GM21786 (cell line): ENCODE data around the gene POLR3H.

Experiments used
- ATAC-seq: cut with Tn5 transposase; IDR thresholded peaks from one replicate; pipeline ENCODE4 v1.9.1; 2021; ENCODE audit not compliant: unreplicated experiment

Gene POLR3H

GRCh38 chr22:41522813-41523212 lies 21.5 kb downstream of the POLR3H start:
- no peak for ATAC-seq

GRCh38 chr22:41521126-41521525 lies 23.1 kb downstream of the POLR3H start:
- no peak for ATAC-seq

GRCh38 chr22:41518048-41518347 lies 26.3 kb downstream of the POLR3H start:
- no peak for ATAC-seq

GRCh38 chr22:41517172-41518047 lies 26.9 kb downstream of the POLR3H start:
- ATAC-seq, result no peak

GRCh38 chr22:41516462-41516861 lies 27.8 kb downstream of the POLR3H start:
- ATAC-seq, result no peak

- no peak for ATAC-seq
These were observed 30.9 kb downstream of the POLR3H start for GRCh38 chr22:41513391-41513790.

- ATAC-seq, result no peak
These were observed 31.7 kb downstream of the POLR3H start for GRCh38 chr22:41512421-41513194.

GRCh38 chr22:41511521-41511968 lies 32.7 kb downstream of the POLR3H start:
- ATAC-seq, result no peak

GRCh38 chr22:41508770-41509170 lies 35.5 kb downstream of the POLR3H start:
- ATAC-seq, result no peak

- no peak for ATAC-seq
These were observed 36.8 kb downstream of the POLR3H start for GRCh38 chr22:41507330-41508063.

GRCh38 chr22:41505511-41506220 lies 38.6 kb downstream of the POLR3H start:
- ATAC-seq, result no peak

- no peak for ATAC-seq
These were observed 39.5 kb downstream of the POLR3H start for GRCh38 chr22:41504816-41505215.

GRCh38 chr22:41504397-41504796 lies 39.9 kb downstream of the POLR3H start:
- ATAC-seq, result no peak

- ATAC-seq, result no peak
These were observed 43.1 kb downstream of the POLR3H start for GRCh38 chr22:41501209-41501608.

GRCh38 chr22:41500303-41500702 lies 44.0 kb downstream of the POLR3H start:
- no peak for ATAC-seq

- ATAC-seq, result no peak
These were observed 44.5 kb downstream of the POLR3H start for GRCh38 chr22:41499624-41500280.

- ATAC-seq, result no peak
These were observed 45.9 kb downstream of the POLR3H start for GRCh38 chr22:41498303-41498835.

- ATAC-seq, result no peak
These were observed 52.7 kb downstream of the POLR3H start for GRCh38 chr22:41491374-41492100.

- ATAC-seq, result no peak
These were observed 55.5 kb downstream of the POLR3H start for GRCh38 chr22:41488596-41489385.
